ENCODE data around the gene METRN.
A peak's percentile ranks its signal among the peaks of the same experiment; 100 is the strongest.
"Not testable (repeated sequence)": the region's sequence is repeated elsewhere in the genome, so short reads cannot be mapped to it uniquely, and the experiment has no call there.

METRN gene

GRCh38 chr16:729768-730665 is 15.1 kb downstream of the METRN start:
- H3K27ac ChIP-seq: no peak overlapping the region
- no peak overlapping the region for H3K4me3 ChIP-seq

- no peak overlapping the region for H3K27ac ChIP-seq
- H3K4me3 ChIP-seq: no peak overlapping the region
These were observed 16.0 kb downstream of the METRN start for GRCh38 chr16:730666-731509.

GRCh38 chr16:732332-732731 is 17.4 kb downstream of the METRN start:
- H3K4me3 ChIP-seq: no peak overlapping the region
- no peak overlapping the region for H3K27ac ChIP-seq

- H3K27ac ChIP-seq: no peak overlapping the region
- no peak overlapping the region for H3K4me3 ChIP-seq
These were observed 18.0 kb downstream of the METRN start for GRCh38 chr16:732936-733335.

- no peak overlapping the region for H3K27ac ChIP-seq
- no peak overlapping the region for H3K4me3 ChIP-seq
These were observed 18.7 kb downstream of the METRN start for GRCh38 chr16:733382-734207.

- H3K4me3 ChIP-seq: no peak overlapping the region
These were observed 19.5 kb downstream of the METRN start for GRCh38 chr16:734208-734980.

GRCh38 chr16:734981-735881 is 20.3 kb downstream of the METRN start:
- H3K27ac ChIP-seq: no peak overlapping the region
- H3K4me3 ChIP-seq: no peak overlapping the region

More at GRCh38 chr16:734208-734980, 19.5 kb downstream of the METRN start:
- H3K27ac ChIP-seq: no peak overlapping the region

GRCh38 chr16:735982-736453 is 21.1 kb downstream of the METRN start:
- Histone ChIP-seq H3K4me3 (no peak overlapping the region), H3K27ac (no peak overlapping the region)

GRCh38 chr16:736936-737481 is 22.1 kb downstream of the METRN start:
- H3K27ac ChIP-seq: no peak overlapping the region
- no peak overlapping the region for H3K4me3 ChIP-seq

GRCh38 chr16:739560-740458 is 24.9 kb downstream of the METRN start:
- Histone ChIP-seq H3K27ac (peak overlapping the region in 20 of 21 experiments; percentile 67 to 94 (median 84)), H3K4me3 (peak overlapping the region; percentile 64 to 99 (median 82))

- Histone ChIP-seq H3K4me3 (peak overlapping the region; percentile 64 to 99 (median 82)), H3K27ac (peak overlapping the region; percentile 67 to 94 (median 82))
These were observed 25.5 kb downstream of the METRN start for GRCh38 chr16:740459-740763.

GRCh38 chr16:740764-741505 is 26.0 kb downstream of the METRN start, which contains the start of gene CIAO3:
Gene CIAO3 (minus strand): TSS chr16:740997. CDS start chr16:740985, 12 bp downstream.
- peak within 1 kb of the TSS; percentile 67 to 94 (median 82) for H3K27ac ChIP-seq
- H3K4me3 ChIP-seq: peak within 1 kb of the TSS; percentile 64 to 99 (median 82)

GRCh38 chr16:741986-742629 is 27.2 kb downstream of the METRN start:
- no peak overlapping the region for H3K27ac ChIP-seq
- H3K4me3 ChIP-seq: no peak overlapping the region

- not testable (repeated sequence) for H3K4me3 ChIP-seq, H3K27ac ChIP-seq
These were observed 28.0 kb downstream of the METRN start for GRCh38 chr16:742894-743293.

- no peak overlapping the region for H3K27ac ChIP-seq
- H3K4me3 ChIP-seq: no peak overlapping the region
These were observed 29.0 kb downstream of the METRN start for GRCh38 chr16:743794-744500.

Data from skin epidermis (tissue), 12 donors.